Fibroblast of lung (primary cell): ENCODE data around the gene GARIN5B. TPM values are rescaled to one million over a fixed set of nuclear protein-coding genes. Genes with fewer than 3 reads are reported as not detected.

Experiments
- DNase-seq, 2 donors: peaks; one replicate each; pipeline versions ENCODE4 v3.0.0 to v3.0.0-alpha.2; 2010; ENCODE audit warnings: low read depth in 2 of 2
- H2AFZ ChIP-seq: 2 replicates; pipeline ENCODE4 v1.5.1; 2012; ENCODE audit warnings: low read length, control low read depth, inconsistent platforms
- H3K27ac ChIP-seq: 2 replicates; pipeline ENCODE4 v1.5.1; 2011; ENCODE audit warnings: low read length, control low read depth; ENCODE audit not compliant: insufficient read depth
- H3K27me3 ChIP-seq: 2 replicates; pipeline ENCODE4 v1.5.1; 2011; ENCODE audit warnings: mild to moderate bottlenecking, low read length; ENCODE audit not compliant: control insufficient read depth, insufficient read depth
- H3K36me3 ChIP-seq: 2 replicates; pipeline ENCODE4 v1.5.1; 2011; ENCODE audit warnings: low read length; ENCODE audit not compliant: control insufficient read depth, insufficient read depth
- H3K4me1 ChIP-seq: 2 replicates; pipeline ENCODE4 v1.5.1; 2011; ENCODE audit warnings: low read length; ENCODE audit not compliant: control insufficient read depth, insufficient read depth; ENCODE audit errors: extremely low read depth
- H3K4me2 ChIP-seq: 2 replicates; pipeline ENCODE4 v1.5.1; 2011; ENCODE audit warnings: low read length, control low read depth; ENCODE audit not compliant: insufficient read depth; ENCODE audit errors: extremely low read depth
- H3K4me3 ChIP-seq, 4 experiments: fragments of 200-600 bp in 1 of 4; sonication (generic) in 1 of 4; replicated peaks in 1 of 4; 2 replicates each; pipeline ENCODE4 v1.5.1; 2011 to 2016; ENCODE audit warnings: low read length in 4 of 4, low read depth in 3 of 4, mild to moderate bottlenecking in 3 of 4, control low read depth in 2 of 4, inconsistent platforms in 1 of 4, mixed read lengths in 1 of 4; ENCODE audit not compliant: insufficient read depth in 1 of 4; ENCODE audit errors: control extremely low read depth in 1 of 4
- H3K79me2 ChIP-seq: 2 replicates; pipeline ENCODE4 v1.5.1; 2012; ENCODE audit warnings: mild to moderate bottlenecking, low read length, inconsistent platforms; ENCODE audit not compliant: control insufficient read depth, insufficient read depth
- H3K9ac ChIP-seq: 2 replicates; pipeline ENCODE4 v1.5.1; 2011; ENCODE audit warnings: mild to moderate bottlenecking, low read length, control low read depth; ENCODE audit not compliant: insufficient read depth
- H3K9me3 ChIP-seq: 2 replicates; pipeline ENCODE4 v1.5.1; 2012; ENCODE audit warnings: low read depth, low read length; ENCODE audit not compliant: control insufficient read depth, insufficient read depth
- H4K20me1 ChIP-seq: 2 replicates; pipeline ENCODE4 v1.5.1; 2011; ENCODE audit warnings: low read length; ENCODE audit not compliant: control insufficient read depth, insufficient read depth; ENCODE audit errors: extremely low read depth
- CTCF ChIP-seq, 2 donors: IDR thresholded peaks in 1 of 2; conservative IDR thresholded peaks in 1 of 2; 1 replicate in 1 of 2; 2 replicates in 1 of 2; pipeline ENCODE4 v1.5.1; 2011 to 2012; ENCODE audit warnings: low read length in 2 of 2, control low read depth in 1 of 2, inconsistent platforms in 1 of 2, low read depth in 1 of 2, mild to moderate bottlenecking in 1 of 2
- EZH2 ChIP-seq: IDR thresholded peaks from 2 replicates; pipeline ENCODE4 v1.5.1; 2012; ENCODE audit warnings: low read length, control low read depth, mild to moderate bottlenecking; ENCODE audit errors: missing control alignments
- polyA plus RNA-seq, 2 donors: library from polyadenylated mRNA; depleted of rRNA in 1 of 2; stranded (reverse) in 1 of 2; unstranded in 1 of 2; fragments of >200 nt; gene quantifications; 2 replicates each; pipeline ENCODE4 v1.2.1, GENCODE V29; 2011 to 2012; ENCODE audit warnings: missing spikeins in 1 of 2
- total RNA-seq: library from RNA; depleted of rRNA; stranded (reverse); fragments of >200 nt; gene quantifications from 2 replicates; pipeline ENCODE4 v1.2.1, GENCODE V29; 2014

GARIN5B gene
- total and polyA plus RNA-seq, 2 donors (not counting 1 experiment from before 2014, with no cell fraction given): not detected

- Histone ChIP-seq H3K4me3 (no peak overlapping the region), H3K4me1 (no peaks in the 10 kb centered on the region), H3K9ac (no peak overlapping the region), H3K4me2 (no peak overlapping the region), H3K79me2 (no peaks in the 10 kb centered on the region), H4K20me1 (no peaks in the 10 kb centered on the region), H3K9me3 (no peaks in the 10 kb centered on the region), H3K27me3 (peaks cover 31% of the 10 kb centered on the region), H2AFZ (no peak overlapping the region), H3K36me3 (no peaks in the 10 kb centered on the region), H3K27ac (no peak overlapping the region)
- no peak for DNase-seq
- TF ChIP-seq CTCF (conservative IDR thresholded peaks at IDR 0.05 in 1 of 2, IDR thresholded peaks at IDR 0.05 in 1 of 2; ENCODE audit: low read depth in 1 of 2, low read length in 2 of 2) (no peak), EZH2 (peak; percentile 61)
Measured at GRCh38 chr19:55355213-55355821, 7.7 kb downstream of the GARIN5B start.

GRCh38 chr19:55354698-55355212 is 8.3 kb downstream of the GARIN5B start, which contains the start of gene COX6B2:
Gene COX6B2 (minus strand): TSS chr19:55354719. CDS start chr19:55354521, 198 bp downstream.
- no peak within 1 kb of the TSS for H3K9ac ChIP-seq
- H3K4me3 ChIP-seq: peak within 1 kb of the TSS; percentile 28 to 51 (median 42)

More at GRCh38 chr19:55354698-55355212, 8.3 kb downstream of the GARIN5B start, which contains the start of gene COX6B2:
- H3K9me3 ChIP-seq: no peaks in the 10 kb centered on the region
- no peak within 1 kb of the TSS for H2AFZ ChIP-seq
- no peaks in the 10 kb centered on the region for H3K79me2 ChIP-seq
- no peaks in the 10 kb centered on the region for H4K20me1 ChIP-seq
- TF ChIP-seq EZH2: no peak
- no peak for TF ChIP-seq CTCF (conservative IDR thresholded peaks at IDR 0.05 in 1 of 2, IDR thresholded peaks at IDR 0.05 in 1 of 2; ENCODE audit: low read depth in 1 of 2, low read length in 2 of 2)
- DNase-seq: no peak
- peaks cover 31% of the 10 kb centered on the region for H3K27me3 ChIP-seq
- no peak within 1 kb of the TSS for H3K27ac ChIP-seq
- no peaks in the 10 kb centered on the region for H3K4me1 ChIP-seq
- peak within 1 kb of the TSS; percentile 86 for H3K4me2 ChIP-seq
- no peaks in the 10 kb centered on the region for H3K36me3 ChIP-seq
